Measurements from ENCODE around the gene UNC45B.

Gene UNC45B

GRCh38 chr17:35185849-35186248 lies 38.2 kb downstream of the UNC45B start:
- TF ChIP-seq EZH2phosphoT487 (IDR thresholded peaks at IDR 0.05; ENCODE audit: borderline replicate concordance, low read length), result no peak
- no peak for TF ChIP-seq CTCF (IDR thresholded peaks at IDR 0.05; ENCODE audit: low read depth, low read length, poor library complexity, severe bottlenecking)
- Histone ChIP-seq H3K36me3 (ENCODE audit: control insufficient read depth, low read length) (no peaks in the 10 kb centered on the region), H3K4me2 (ENCODE audit: low read length) (no peak overlapping the region), H3K4me3 (ENCODE audit: low read length) (no peak overlapping the region), H3K79me2 (ENCODE audit: control insufficient read depth, low read length) (no peaks in the 10 kb centered on the region), H3K9me2 (replicated peaks; ENCODE audit: control insufficient read depth, low read length) (no peaks in the 10 kb centered on the region), H4K20me1 (ENCODE audit: control insufficient read depth, insufficient read depth, low read depth, low read length) (no peaks in the 10 kb centered on the region), H3K27ac (ENCODE audit: low read depth, low read length) (no peak overlapping the region), H3K9me3 (ENCODE audit: control insufficient read depth, insufficient read depth, low read length) (no peaks in the 10 kb centered on the region), H3K4me1 (ENCODE audit: control insufficient read depth, low read length) (no peaks in the 10 kb centered on the region), H3F3A (ENCODE audit: control insufficient read depth, insufficient read depth) (no peaks in the 10 kb centered on the region), H3K27me3 (ENCODE audit: control insufficient read depth, low read length) (peaks cover 35% of the 10 kb centered on the region)

GRCh38 chr17:35187481-35187880 lies 39.9 kb downstream of the UNC45B start:
- Histone ChIP-seq H3K4me3 (ENCODE audit: low read length) (no peak overlapping the region), H3F3A (ENCODE audit: control insufficient read depth, insufficient read depth) (no peaks in the 10 kb centered on the region), H3K27me3 (ENCODE audit: control insufficient read depth, low read length) (peaks cover 35% of the 10 kb centered on the region), H3K4me2 (ENCODE audit: low read length) (no peak overlapping the region), H3K9me3 (ENCODE audit: control insufficient read depth, insufficient read depth, low read length) (no peaks in the 10 kb centered on the region), H3K79me2 (ENCODE audit: control insufficient read depth, low read length) (no peaks in the 10 kb centered on the region), H3K27ac (ENCODE audit: low read depth, low read length) (no peak overlapping the region), H3K9me2 (replicated peaks; ENCODE audit: control insufficient read depth, low read length) (no peaks in the 10 kb centered on the region), H3K36me3 (ENCODE audit: control insufficient read depth, low read length) (no peaks in the 10 kb centered on the region), H3K4me1 (ENCODE audit: control insufficient read depth, low read length) (no peaks in the 10 kb centered on the region), H4K20me1 (ENCODE audit: control insufficient read depth, insufficient read depth, low read depth, low read length) (no peaks in the 10 kb centered on the region)
- no peak for TF ChIP-seq EZH2phosphoT487 (IDR thresholded peaks at IDR 0.05; ENCODE audit: borderline replicate concordance, low read length)
- TF ChIP-seq CTCF (IDR thresholded peaks at IDR 0.05; ENCODE audit: low read depth, low read length, poor library complexity, severe bottlenecking), result no peak

GRCh38 chr17:35188111-35188510 lies 40.5 kb downstream of the UNC45B start:
- Histone ChIP-seq H3K4me2 (ENCODE audit: low read length) (no peak overlapping the region), H3K9me2 (replicated peaks; ENCODE audit: control insufficient read depth, low read length) (no peaks in the 10 kb centered on the region), H3F3A (ENCODE audit: control insufficient read depth, insufficient read depth) (no peaks in the 10 kb centered on the region), H4K20me1 (ENCODE audit: control insufficient read depth, insufficient read depth, low read depth, low read length) (no peaks in the 10 kb centered on the region), H3K27me3 (ENCODE audit: control insufficient read depth, low read length) (peaks cover 35% of the 10 kb centered on the region), H3K4me1 (ENCODE audit: control insufficient read depth, low read length) (no peaks in the 10 kb centered on the region), H3K79me2 (ENCODE audit: control insufficient read depth, low read length) (no peaks in the 10 kb centered on the region), H3K4me3 (ENCODE audit: low read length) (no peak overlapping the region), H3K36me3 (ENCODE audit: control insufficient read depth, low read length) (no peaks in the 10 kb centered on the region), H3K27ac (ENCODE audit: low read depth, low read length) (no peak overlapping the region), H3K9me3 (ENCODE audit: control insufficient read depth, insufficient read depth, low read length) (no peaks in the 10 kb centered on the region)
- TF ChIP-seq EZH2phosphoT487 (IDR thresholded peaks at IDR 0.05; ENCODE audit: borderline replicate concordance, low read length) (no peak), CTCF (IDR thresholded peaks at IDR 0.05; ENCODE audit: low read depth, low read length, poor library complexity, severe bottlenecking) (no peak)

GRCh38 chr17:35189291-35189690 lies 41.7 kb downstream of the UNC45B start:
- Histone ChIP-seq H3K79me2 (ENCODE audit: control insufficient read depth, low read length) (no peaks in the 10 kb centered on the region), H3K4me1 (ENCODE audit: control insufficient read depth, low read length) (no peaks in the 10 kb centered on the region), H3K27ac (ENCODE audit: low read depth, low read length) (no peak overlapping the region), H3K9me2 (replicated peaks; ENCODE audit: control insufficient read depth, low read length) (no peaks in the 10 kb centered on the region), H3K36me3 (ENCODE audit: control insufficient read depth, low read length) (no peaks in the 10 kb centered on the region), H3F3A (ENCODE audit: control insufficient read depth, insufficient read depth) (no peaks in the 10 kb centered on the region), H3K9me3 (ENCODE audit: control insufficient read depth, insufficient read depth, low read length) (no peaks in the 10 kb centered on the region), H4K20me1 (ENCODE audit: control insufficient read depth, insufficient read depth, low read depth, low read length) (no peaks in the 10 kb centered on the region), H3K27me3 (ENCODE audit: control insufficient read depth, low read length) (peaks cover 25% of the 10 kb centered on the region), H3K4me2 (ENCODE audit: low read length) (no peak overlapping the region), H3K4me3 (ENCODE audit: low read length) (no peak overlapping the region)
- TF ChIP-seq EZH2phosphoT487 (IDR thresholded peaks at IDR 0.05; ENCODE audit: borderline replicate concordance, low read length) (no peak), CTCF (IDR thresholded peaks at IDR 0.05; ENCODE audit: low read depth, low read length, poor library complexity, severe bottlenecking) (no peak)

All from DOHH2 (cell line).